ENCODE results near the gene HJURP.

GRCh38 chr2:233824373-233824772 lies 30.0 kb downstream of the HJURP start:
- TF ChIP-seq POLR2A (IDR thresholded peaks at IDR 0.05; ENCODE audit: low read length), result no peak
- no peak for TF ChIP-seq CHD2 (IDR thresholded peaks at IDR 0.05; ENCODE audit: low read length, partially characterized antibody)
- TF ChIP-seq SMC3 (IDR thresholded peaks at IDR 0.05), result no peak
- TF ChIP-seq HDAC2 (IDR thresholded peaks at IDR 0.05), result no peak
- TF ChIP-seq CTCF (IDR thresholded peaks at IDR 0.05), result no peak
- no peak for TF ChIP-seq REST (IDR thresholded peaks at IDR 0.05)
- no peak for TF ChIP-seq NFE2L2 (conservative IDR thresholded peaks at IDR 0.05; ENCODE audit: low read length)
- TF ChIP-seq RCOR1 (IDR thresholded peaks at IDR 0.05; ENCODE audit: low read depth, low read length), result no peak
- TF ChIP-seq EP300 (IDR thresholded peaks at IDR 0.05), result no peak
- no peak for TF ChIP-seq KDM5A (IDR thresholded peaks at IDR 0.05)
